Coronary artery (tissue), 2 donors: ENCODE measurements around the gene HACD2.
A peak's percentile ranks its signal among the peaks of the same experiment; 100 is the strongest.

ENCODE experiments used
- DNase-seq: peaks from one replicate; pipeline ENCODE4 v3.0.0-alpha.2; 2017; ENCODE audit warnings: low spot score
- H3K27ac ChIP-seq, 2 donors: fragments of 200-600 bp; sonication (generic); one replicate each; pipeline ENCODE4 v1.5.1; 2016 to 2019
- H3K4me3 ChIP-seq: fragments of 200-600 bp; sonication (generic); 2 replicates; pipeline ENCODE4 v1.5.1; 2016; ENCODE audit warnings: mild to moderate bottlenecking, moderate library complexity
- TF ChIP-seq, protein P1 (sequence below): fragments of 200-600 bp; sonication (generic); IDR thresholded peaks from one replicate; pipeline ENCODE4 v1.5.1; 2019; ENCODE audit warnings: antibody characterized with exemption

HACD2 gene

DNA sequence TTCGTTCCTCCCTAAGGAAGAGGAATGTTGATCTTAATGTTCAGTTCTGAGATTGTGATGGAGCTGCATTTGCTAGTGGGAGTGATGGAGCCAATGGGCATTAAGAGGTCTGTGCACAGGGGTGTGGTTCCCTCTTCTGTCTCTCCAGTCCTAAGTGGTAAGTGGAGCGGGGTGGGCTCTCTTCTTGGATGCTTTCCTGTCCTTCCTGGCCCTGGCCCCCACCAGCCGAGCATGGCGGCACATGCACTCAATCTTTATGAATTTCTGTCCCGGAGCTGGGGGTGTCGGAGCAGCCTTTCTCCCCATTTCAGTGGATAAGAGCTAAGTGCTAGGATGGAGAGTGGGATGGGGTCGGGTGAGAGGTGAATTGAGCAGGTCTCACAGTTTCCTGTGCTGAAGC, 98.4 kb downstream of the HACD2 start:
- H3K27ac ChIP-seq = no peak overlapping the region
- no peak for DNase-seq
- TF ChIP-seq, protein P1, sequence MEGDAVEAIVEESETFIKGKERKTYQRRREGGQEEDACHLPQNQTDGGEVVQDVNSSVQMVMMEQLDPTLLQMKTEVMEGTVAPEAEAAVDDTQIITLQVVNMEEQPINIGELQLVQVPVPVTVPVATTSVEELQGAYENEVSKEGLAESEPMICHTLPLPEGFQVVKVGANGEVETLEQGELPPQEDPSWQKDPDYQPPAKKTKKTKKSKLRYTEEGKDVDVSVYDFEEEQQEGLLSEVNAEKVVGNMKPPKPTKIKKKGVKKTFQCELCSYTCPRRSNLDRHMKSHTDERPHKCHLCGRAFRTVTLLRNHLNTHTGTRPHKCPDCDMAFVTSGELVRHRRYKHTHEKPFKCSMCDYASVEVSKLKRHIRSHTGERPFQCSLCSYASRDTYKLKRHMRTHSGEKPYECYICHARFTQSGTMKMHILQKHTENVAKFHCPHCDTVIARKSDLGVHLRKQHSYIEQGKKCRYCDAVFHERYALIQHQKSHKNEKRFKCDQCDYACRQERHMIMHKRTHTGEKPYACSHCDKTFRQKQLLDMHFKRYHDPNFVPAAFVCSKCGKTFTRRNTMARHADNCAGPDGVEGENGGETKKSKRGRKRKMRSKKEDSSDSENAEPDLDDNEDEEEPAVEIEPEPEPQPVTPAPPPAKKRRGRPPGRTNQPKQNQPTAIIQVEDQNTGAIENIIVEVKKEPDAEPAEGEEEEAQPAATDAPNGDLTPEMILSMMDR = no peak
- H3K4me3 ChIP-seq = no peak overlapping the region

DNA sequence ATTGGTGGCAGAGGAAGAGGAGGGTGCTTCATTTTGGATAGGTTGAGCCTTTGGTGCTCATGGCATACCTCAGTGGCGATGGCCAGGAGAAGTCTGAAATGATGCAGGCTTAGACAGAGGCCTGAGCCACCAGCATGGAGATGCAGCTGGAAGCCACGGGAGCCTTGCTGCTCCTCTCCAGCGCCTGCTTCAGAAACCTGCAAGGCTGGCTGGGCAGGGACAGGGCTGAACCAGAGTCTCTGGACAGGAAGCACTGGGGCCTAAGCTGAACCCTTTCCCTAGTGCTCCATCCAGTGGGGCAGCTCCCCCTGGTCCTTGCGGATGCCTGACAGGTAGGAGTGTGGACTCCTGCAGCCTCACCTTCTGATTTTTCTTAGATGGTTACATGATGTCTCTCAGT, 99.3 kb downstream of the HACD2 start:
- TF ChIP-seq, protein P1 = no peak
- H3K27ac ChIP-seq = no peak overlapping the region
- H3K4me3 ChIP-seq = no peak overlapping the region
- no peak for DNase-seq

DNA sequence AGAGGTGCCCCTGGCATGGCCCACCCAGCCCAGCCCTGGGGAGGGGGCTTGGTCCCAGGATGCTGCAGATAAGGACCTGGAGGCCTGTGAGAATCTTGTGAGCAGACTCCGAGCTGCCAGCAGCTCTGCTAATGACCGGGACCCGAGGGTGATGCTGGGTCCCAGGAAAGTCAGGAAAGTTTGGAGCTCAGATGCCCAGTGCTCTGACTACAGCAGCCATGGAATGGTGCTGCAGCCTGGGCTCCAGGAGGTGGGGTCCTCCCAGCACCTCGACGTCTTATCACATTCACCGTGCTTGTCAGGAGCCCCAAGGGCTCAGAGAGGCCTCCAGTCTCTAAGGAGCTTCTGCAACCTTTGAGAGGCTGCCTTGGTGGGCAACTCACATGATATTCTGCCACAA, 101.7 kb downstream of the HACD2 start:
- Histone ChIP-seq H3K4me3 (no peak overlapping the region), H3K27ac (no peak overlapping the region)
- TF ChIP-seq, protein P1 = no peak
- DNase-seq = no peak

DNA sequence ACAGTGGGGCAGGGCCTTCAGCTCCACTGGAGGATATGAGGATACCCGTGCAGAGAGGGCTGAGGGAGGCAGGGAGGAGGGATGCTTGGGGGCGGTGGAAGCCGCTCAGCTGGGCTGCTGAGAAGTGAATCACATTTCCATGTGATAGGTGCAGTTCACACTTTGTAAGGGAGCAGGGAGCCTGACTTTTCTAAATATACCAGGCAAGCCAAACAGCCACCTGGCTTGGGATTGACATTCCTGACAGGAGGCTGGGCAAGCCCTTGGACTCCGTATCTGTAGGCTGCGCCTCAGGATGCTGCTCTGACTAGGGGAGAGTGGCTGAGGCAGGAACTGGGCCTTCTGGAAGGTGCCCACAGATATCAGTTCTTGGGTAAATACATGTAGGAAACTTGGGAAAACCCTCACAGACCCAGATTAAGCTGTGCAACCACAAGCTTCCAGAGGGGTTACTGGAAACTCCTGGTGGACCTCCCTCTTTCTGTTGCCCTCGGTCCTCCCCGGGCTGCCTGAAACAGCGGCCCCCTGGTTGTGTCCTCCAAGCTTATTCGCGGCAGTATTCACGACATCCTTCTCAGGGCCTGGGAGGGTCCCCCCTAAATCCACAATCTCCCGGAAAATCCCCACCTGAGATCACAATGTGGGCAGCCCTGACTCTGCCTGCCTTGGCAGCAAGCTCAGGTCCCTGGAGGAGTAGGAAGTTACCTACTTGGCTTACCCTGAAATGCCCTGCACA, 103.0 kb downstream of the HACD2 start:
- DNase-seq = no peak
- TF ChIP-seq, protein P1 = no peak
- Histone ChIP-seq H3K27ac (no peak overlapping the region), H3K4me3 (no peak overlapping the region)

DNA sequence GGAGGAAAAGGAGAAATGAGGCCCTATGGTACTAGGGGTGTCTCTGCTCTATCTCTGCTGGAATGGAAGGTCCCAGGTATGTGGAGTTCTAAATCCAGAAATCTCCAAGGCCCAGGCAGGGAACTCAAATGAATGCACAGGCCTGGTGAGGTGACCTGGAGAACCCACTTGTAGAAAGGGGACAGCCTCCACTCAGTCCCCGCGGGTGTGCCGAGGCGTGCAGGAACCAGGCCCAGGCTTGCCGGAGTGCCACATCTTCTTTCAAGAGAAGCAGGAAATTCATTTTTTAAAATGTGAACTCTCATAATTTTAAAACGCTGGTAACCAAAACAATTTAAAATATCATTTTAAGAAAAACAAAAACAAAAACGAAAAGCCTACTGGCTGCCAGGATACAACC, 103.8 kb downstream of the HACD2 start:
- Histone ChIP-seq H3K27ac (no peak overlapping the region), H3K4me3 (no peak overlapping the region)
- DNase-seq = no peak
- TF ChIP-seq, protein P1 = no peak

DNA sequence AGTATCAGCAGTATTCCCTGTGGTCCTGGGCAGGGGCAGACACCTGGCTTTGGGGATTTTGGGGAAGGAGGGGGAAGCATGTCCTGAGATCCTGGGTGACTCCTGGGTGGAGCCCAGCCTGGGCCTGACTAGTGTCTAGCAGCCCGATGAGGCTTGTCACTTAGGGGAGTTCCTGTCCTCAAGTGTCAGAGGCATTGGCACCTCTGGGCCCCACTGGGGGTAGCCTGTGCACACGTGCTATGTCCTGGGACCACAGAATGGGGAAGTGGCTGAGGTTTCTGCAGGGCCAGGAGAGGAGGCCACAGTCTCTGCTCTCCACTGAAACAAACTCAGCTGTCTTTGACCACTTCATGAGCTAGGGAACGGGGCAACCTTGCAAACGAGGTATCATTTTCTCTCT, 104.4 kb downstream of the HACD2 start:
- H3K4me3 ChIP-seq = no peak overlapping the region
- no peak for DNase-seq
- TF ChIP-seq, protein P1 = no peak
- H3K27ac ChIP-seq = no peak overlapping the region

DNA sequence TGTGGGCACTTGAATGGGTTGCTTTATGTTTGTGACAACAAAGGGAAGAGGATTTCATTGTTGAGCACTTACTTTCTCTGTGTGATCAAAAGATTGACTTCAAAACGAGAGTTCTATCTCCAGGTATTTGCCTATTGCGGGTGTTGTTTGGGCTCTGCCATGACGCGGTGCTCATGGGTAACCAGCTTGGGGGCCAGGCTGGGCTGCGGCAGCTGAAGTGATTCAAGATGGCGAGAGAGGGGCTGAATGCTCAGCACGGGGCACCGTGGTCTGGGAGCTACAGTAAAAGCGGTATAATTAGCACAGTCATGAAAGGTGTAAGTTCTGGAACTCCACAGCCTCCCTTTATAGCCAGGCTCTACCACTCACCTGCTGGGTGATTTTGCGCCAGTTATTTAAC, 105.0 kb downstream of the HACD2 start:
- Histone ChIP-seq H3K27ac (no peak overlapping the region), H3K4me3 (no peak overlapping the region)
- DNase-seq = peak; percentile 52
- TF ChIP-seq, protein P1 = no peak
